CD4-positive, alpha-beta T cell (primary cell): ENCODE results near the gene SPOCK1. TPM values are rescaled to one million over a fixed set of nuclear protein-coding genes. Genes with fewer than 3 reads are reported as not detected.

ENCODE experiments used
- ATAC-seq: fragments of 200-7000 bp; cut with Tn5 transposase; one replicate; pipeline ENCODE4 v1.10.0; 2022; ENCODE audit warnings: mild to moderate bottlenecking; ENCODE audit not compliant: poor library complexity
- CTCF ChIA-PET: fragments of 350-600 bp; sonication (Branson Sonifier 250); formaldehyde crosslinking; loops from one replicate; lab custom pipeline; 2021; ENCODE audit warnings: antibody characterized with exemption, inconsistent platforms; lab: Charles Lee
- POLR2A ChIA-PET: fragments of 350-600 bp; sonication (Branson Sonifier 250); formaldehyde crosslinking; loops from one replicate; lab custom pipeline; 2021; ENCODE audit warnings: antibody characterized with exemption, inconsistent platforms; lab: Charles Lee
- DNase-seq, 14 experiments: peaks; one replicate each; pipeline ENCODE4 v3.0.0-alpha.2; 2013 to 2020; ENCODE audit warnings: mixed read lengths in 2 of 14
- H3K27ac ChIP-seq, 2 donors: one replicate each; pipeline versions ENCODE4 v1.5.1 to v1.7.0; 2013; ENCODE audit warnings: low read length in 2 of 2, low read depth in 1 of 2, mild to moderate bottlenecking in 1 of 2
- H3K27me3 ChIP-seq, 2 experiments: 1 replicate in 1 of 2; 2 replicates in 1 of 2; pipeline versions ENCODE4 v1.6.1 to v1.7.0; 2013; ENCODE audit warnings: low read length in 2 of 2, control low read depth in 1 of 2, mild to moderate bottlenecking in 1 of 2, moderate library complexity in 1 of 2; ENCODE audit not compliant: insufficient read depth in 2 of 2, control insufficient read depth in 1 of 2
- H3K36me3 ChIP-seq: one replicate; pipeline ENCODE4 v1.6.1; 2013; ENCODE audit warnings: low read length, control low read depth; ENCODE audit not compliant: insufficient read depth
- H3K4me1 ChIP-seq: one replicate; pipeline ENCODE4 v1.6.1; 2013; ENCODE audit warnings: low read length, control low read depth; ENCODE audit not compliant: insufficient read depth
- H3K4me3 ChIP-seq: one replicate; pipeline ENCODE4 v1.5.1; 2013; ENCODE audit warnings: mild to moderate bottlenecking, low read length, moderate library complexity
- H3K9me3 ChIP-seq, 2 experiments: 1 replicate in 1 of 2; 2 replicates in 1 of 2; pipeline versions ENCODE4 v1.6.1 to v1.7.0; 2013; ENCODE audit warnings: low read length in 2 of 2, mild to moderate bottlenecking in 2 of 2, control low read depth in 1 of 2, moderate library complexity in 1 of 2; ENCODE audit not compliant: control insufficient read depth in 1 of 2, insufficient read depth in 1 of 2
- H3K27ac Mint-ChIP-seq: one replicate; pipeline ENCODE4 v1.8.0; 2020; ENCODE audit warnings: mixed read lengths
- H3K27me3 Mint-ChIP-seq: one replicate; pipeline ENCODE4 v1.8.0; 2021; ENCODE audit warnings: mixed read lengths
- H3K36me3 Mint-ChIP-seq: one replicate; pipeline ENCODE4 v1.8.0; 2021; ENCODE audit warnings: low read depth, mixed read lengths
- H3K4me1 Mint-ChIP-seq: one replicate; pipeline ENCODE4 v1.8.0; 2021; ENCODE audit warnings: low read depth, mixed read lengths
- H3K4me3 Mint-ChIP-seq: one replicate; pipeline ENCODE4 v1.8.0; 2020; ENCODE audit warnings: mild to moderate bottlenecking, mixed read lengths
- H3K9me3 Mint-ChIP-seq: one replicate; pipeline ENCODE4 v1.8.0; 2020; ENCODE audit warnings: mixed read lengths
- CTCF ChIP-seq: fragments of 200-600 bp; IDR thresholded peaks from one replicate; pipeline ENCODE4 v1.8.0; 2022; ENCODE audit warnings: antibody characterized with exemption, mild to moderate bottlenecking
- intact Hi-C, 2 experiments: fragments of 100-400 bp; cut with DNase I in 1 of 2; cut with micrococcal nuclease in 1 of 2; formaldehyde crosslinking; loops; one replicate each; pipeline versions ENCODE4 v1.15.1 to v1.9.0; 2023 to 2025; cut with DNase I, micrococcal nuclease
- total RNA-seq, 174 experiments: library from RNA in 2 of 174; stranded (reverse) in 2 of 174; gene quantifications; one replicate each; pipeline ENCODE4 v1.2.3 and lab custom pipeline; 2021 to 2026

SPOCK1 gene
- total RNA-seq, 2 experiments from 2014 or later = not detected

DNA sequence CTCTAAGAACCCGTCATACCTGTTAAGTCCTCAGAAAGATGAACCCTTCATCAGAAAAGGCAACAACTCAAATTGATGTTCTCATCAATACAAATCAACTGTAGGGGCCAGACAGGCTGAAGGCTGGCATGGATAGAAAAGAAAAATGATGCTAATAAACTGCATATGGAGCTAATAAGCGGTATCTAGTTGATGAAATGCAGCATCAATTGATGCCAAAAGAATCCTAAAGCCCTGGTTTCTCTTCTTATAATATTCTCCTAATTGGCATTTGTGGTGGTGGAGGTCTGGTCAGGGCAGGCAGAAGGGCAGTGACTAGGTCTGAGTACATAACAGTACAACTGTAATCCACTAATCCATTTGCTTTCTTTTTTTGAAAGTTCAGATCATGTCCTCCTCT lies 322.5 kb downstream of the SPOCK1 start:
- Histone ChIP-seq H3K4me3 (no peak overlapping the region), H3K27me3 (peaks cover 0 to 2% of the 10 kb centered on the region in 2 experiments), H3K4me1 (no peaks in the 10 kb centered on the region), H3K27ac (no peak overlapping the region), H3K36me3 (no peaks in the 10 kb centered on the region), H3K9me3 (no peaks in the 10 kb centered on the region)
- intact Hi-C loops = no loop called here
- DNase-seq (no peak), ATAC-seq (no peak)
- Mint-ChIP-seq H3K4me1 (no peaks in the 10 kb centered on the region), H3K4me3 (no peak overlapping the region), H3K27me3 (peaks cover 6% of the 10 kb centered on the region), H3K9me3 (no peaks in the 10 kb centered on the region), H3K27ac (no peak overlapping the region), H3K36me3 (no peaks in the 10 kb centered on the region)
- ChIA-PET CTCF (no interaction called here), POLR2A (no interaction called here)
- no peak for TF ChIP-seq CTCF

- Mint-ChIP-seq H3K36me3 (no peaks in the 10 kb centered on the region), H3K27ac (no peak overlapping the region), H3K4me1 (no peaks in the 10 kb centered on the region), H3K9me3 (no peaks in the 10 kb centered on the region), H3K4me3 (no peak overlapping the region), H3K27me3 (peaks cover 6% of the 10 kb centered on the region)
- Histone ChIP-seq H3K27ac (no peak overlapping the region), H3K9me3 (no peaks in the 10 kb centered on the region), H3K36me3 (no peaks in the 10 kb centered on the region), H3K4me3 (no peak overlapping the region), H3K27me3 (peaks cover 0 to 2% of the 10 kb centered on the region in 2 experiments), H3K4me1 (no peaks in the 10 kb centered on the region)
- POLR2A ChIA-PET = no interaction called here
- TF ChIP-seq CTCF = no peak
- no peak for ATAC-seq
- intact Hi-C loops = no loop called here
- CTCF ChIA-PET = no interaction called here
- no peak for DNase-seq
Measured at GRCh38 chr5:137176126-137176525, 323.0 kb downstream of the SPOCK1 start.

DNA sequence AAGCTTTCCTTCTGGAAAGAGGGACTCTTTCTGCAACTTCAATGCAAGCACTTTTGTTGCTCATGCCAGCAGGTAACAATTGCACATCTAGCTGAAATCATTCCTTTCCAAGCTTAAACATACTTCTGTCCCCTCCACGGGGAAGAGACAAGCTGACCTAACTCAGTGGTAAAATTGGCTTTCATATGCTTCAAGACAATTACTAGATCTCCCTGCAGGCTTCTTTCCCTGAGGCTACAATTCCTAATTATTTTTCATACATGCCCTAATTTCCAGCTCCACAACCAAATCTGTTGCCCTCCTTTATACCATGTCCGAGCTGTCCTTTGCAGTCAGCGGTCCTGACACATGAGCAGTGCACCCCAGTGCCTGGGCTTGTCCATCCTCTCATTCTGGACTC lies 324.9 kb downstream of the SPOCK1 start:
- ATAC-seq (no peak), DNase-seq (no peak)
- H3K4me1 ChIP-seq = no peaks in the 10 kb centered on the region
- no peaks in the 10 kb centered on the region for H3K9me3 ChIP-seq
- H3K4me3 ChIP-seq = no peak overlapping the region
- CTCF ChIA-PET = no interaction called here
- Mint-ChIP-seq H3K4me3 (no peak overlapping the region), H3K9me3 (no peaks in the 10 kb centered on the region), H3K4me1 (no peaks in the 10 kb centered on the region), H3K27me3 (peaks cover 6% of the 10 kb centered on the region), H3K27ac (no peak overlapping the region), H3K36me3 (no peaks in the 10 kb centered on the region)
- intact Hi-C loops = no loop called here
- no peak for TF ChIP-seq CTCF
- H3K27me3 ChIP-seq = peaks cover 0 to 2% of the 10 kb centered on the region in 2 experiments
- no peaks in the 10 kb centered on the region for H3K36me3 ChIP-seq
- no peak overlapping the region for H3K27ac ChIP-seq
- POLR2A ChIA-PET = no interaction called here
